ENCODE data around the gene ITPA.

ITPA gene

DNA sequence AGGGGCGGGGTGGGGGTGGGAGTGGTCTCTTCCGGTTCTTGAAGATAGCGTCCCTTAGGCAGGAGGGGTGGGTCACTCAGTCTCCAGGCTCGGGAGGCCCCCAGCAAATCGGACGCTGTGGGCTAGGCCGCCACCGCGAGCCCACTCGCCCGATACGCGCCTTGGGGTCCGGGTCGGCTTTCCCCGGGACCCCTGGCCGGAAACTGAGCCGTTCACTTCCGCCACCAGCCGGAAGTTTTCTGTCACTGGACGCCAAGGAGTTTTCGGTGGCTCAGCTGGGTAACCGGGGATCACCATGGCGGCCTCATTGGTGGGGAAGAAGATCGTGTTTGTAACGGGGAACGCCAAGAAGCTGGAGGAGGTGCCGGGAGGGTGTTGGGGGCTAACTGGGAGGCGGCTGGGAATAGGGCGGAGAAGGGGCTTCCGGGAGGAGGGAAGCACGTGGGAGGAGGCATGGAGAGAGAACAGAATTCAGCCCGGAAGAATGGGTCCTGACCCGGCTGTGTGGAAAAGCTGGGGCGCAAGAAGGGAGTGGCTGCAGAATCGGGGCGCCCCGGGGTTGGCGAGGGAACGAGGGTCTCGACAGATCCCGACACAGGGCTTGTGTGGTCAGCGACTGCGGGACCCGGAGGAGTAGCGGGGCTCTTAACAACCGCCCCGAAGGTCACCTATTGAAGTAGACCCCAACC lies at the start of gene ITPA:
ITPA (plus strand) TSS at position 242 of the 689 bp plus-strand sequence; CDS start at position 296, 54 bp downstream.
- no peak for TF ChIP-seq CTCF (conservative IDR thresholded peaks at IDR 0.05; ENCODE audit: low read length)
- peak within 1 kb of the TSS; percentile 91 for H3K4me3 ChIP-seq (ENCODE audit: low read length)
- peak; percentile 37 for DNase-seq (ENCODE audit: low read depth)

DNA sequence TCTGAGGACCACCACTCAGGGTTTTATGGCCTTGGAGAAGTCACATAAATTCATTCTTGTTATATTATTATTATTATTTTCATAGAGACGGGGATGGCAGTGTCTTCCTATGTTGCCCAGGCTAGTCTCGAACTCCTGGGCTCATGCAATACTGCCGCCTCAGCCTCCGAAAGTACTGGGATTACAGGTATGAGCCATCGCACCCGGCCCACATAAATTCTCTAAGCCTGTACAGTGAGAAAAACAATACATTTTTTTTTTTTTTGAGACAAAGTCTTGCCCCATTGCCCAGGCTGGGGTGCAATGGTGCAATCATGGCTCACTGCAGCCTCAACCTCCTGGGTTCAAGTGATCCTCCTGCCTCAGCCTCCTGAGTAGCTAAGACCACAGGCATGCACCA lies 48.9 kb upstream of the ITPA start:
- TF ChIP-seq CTCF (conservative IDR thresholded peaks at IDR 0.05; ENCODE audit: low read length): no peak
- H3K4me3 ChIP-seq (ENCODE audit: low read length): no peak overlapping the region
- no peak for DNase-seq (ENCODE audit: low read depth)

DNA sequence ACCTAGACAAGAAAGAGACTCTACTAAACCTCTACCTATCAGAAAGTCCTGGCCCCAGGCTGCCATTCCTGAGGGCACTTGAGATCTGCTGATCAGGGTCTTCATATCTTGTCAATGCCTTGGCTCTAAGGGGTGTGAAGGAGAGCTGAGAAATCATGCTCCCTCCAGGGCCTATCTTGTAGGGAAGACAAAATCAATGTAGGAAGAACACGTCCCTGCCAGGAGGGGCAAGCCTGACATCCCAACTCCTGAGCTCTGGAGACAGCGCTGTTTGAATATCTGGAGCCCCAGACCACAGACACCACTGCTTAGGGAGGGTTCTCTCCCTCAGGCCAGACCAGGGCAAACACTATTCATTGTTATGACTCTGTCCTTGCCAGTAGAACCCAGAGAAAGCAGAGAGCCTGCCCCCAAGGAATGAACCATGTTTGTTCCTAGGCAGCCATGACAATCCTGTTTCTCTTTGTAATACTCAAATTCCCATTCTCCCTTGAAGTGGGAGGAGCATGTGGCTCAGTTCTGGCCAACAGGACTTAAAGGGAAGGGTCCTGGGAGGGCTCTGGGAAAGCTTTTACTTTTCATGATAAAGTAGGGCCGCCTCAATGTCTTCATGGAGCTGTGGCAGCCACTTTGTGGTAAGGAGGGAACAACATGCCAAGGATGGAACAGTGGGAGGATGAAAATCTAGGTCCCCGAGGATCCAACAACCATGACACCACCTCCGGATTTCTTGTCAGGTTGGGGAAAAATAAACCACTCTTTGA lies 47.8 kb upstream of the ITPA start:
- no peak overlapping the region for H3K4me3 ChIP-seq (ENCODE audit: low read length)
- no peak for TF ChIP-seq CTCF (conservative IDR thresholded peaks at IDR 0.05; ENCODE audit: low read length)
- no peak for DNase-seq (ENCODE audit: low read depth)

- no peak for DNase-seq (ENCODE audit: low read depth)
- H3K4me3 ChIP-seq (ENCODE audit: low read length): no peak overlapping the region
Measured at GRCh38 chr20:3162080-3162611, 47.2 kb upstream of the ITPA start.

GRCh38 chr20:3163099-3164042 lies 45.9 kb upstream of the ITPA start:
- no peak for DNase-seq (ENCODE audit: low read depth)
- H3K4me3 ChIP-seq (ENCODE audit: low read length): no peak overlapping the region
- TF ChIP-seq CTCF (conservative IDR thresholded peaks at IDR 0.05; ENCODE audit: low read length): no peak

More at GRCh38 chr20:3162080-3162611, 47.2 kb upstream of the ITPA start:
- TF ChIP-seq CTCF (conservative IDR thresholded peaks at IDR 0.05; ENCODE audit: low read length): no peak

DNA sequence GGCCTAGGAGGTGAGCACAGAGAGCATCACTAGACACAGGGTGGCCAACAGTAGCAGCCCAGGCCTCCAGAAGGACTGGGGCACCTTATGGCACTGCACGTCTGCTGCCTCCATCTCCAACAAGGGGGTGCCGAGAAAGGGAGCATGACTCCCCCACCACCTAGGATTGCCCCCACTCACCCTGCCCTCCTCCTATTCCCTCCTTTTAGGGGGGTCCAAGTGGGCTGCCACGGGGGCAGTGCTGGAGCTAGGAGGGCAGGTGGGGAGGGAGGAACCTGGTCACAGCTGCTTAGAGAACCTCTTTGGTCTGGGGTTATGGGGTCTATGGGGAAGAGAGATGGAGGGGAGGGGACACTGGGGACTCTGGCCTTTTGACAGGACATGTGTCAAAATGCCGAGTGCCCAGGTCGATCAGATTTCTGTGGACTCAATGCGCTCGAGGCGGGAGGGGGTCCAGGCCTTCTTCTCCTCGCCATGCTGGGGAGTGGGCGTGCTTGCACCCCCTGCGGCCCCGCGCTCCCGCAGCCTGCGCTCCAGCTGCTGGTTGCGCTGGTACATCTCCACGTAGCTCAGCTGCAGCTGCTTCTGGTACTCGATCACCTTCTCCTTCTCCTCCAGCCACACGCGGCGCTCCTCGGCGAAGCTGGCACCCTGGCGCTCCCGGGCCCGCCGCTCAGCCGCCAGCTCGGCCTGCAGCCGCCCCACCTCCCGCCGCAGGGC lies 45.1 kb upstream of the ITPA start:
- DNase-seq (ENCODE audit: low read depth): no peak
- TF ChIP-seq CTCF (conservative IDR thresholded peaks at IDR 0.05; ENCODE audit: low read length): no peak
- H3K4me3 ChIP-seq (ENCODE audit: low read length): no peak overlapping the region
